Activated CD4-positive, alpha-beta T cell treated with anti-CD3 and anti-CD28 coated beads, Interleukin-2, amount 50 U/mL, for 48 hours (primary cell): Measurements from ENCODE around the gene CR1.
"Not testable (repeated sequence)": the region's sequence is repeated elsewhere in the genome, so short reads cannot be mapped to it uniquely, and the experiment has no call there.

Experiments used
- DNase-seq, 2 experiments: peaks; one replicate each; pipeline ENCODE4 v3.0.0-alpha.2; 2020

CR1 gene

GRCh38 chr1:207645635-207646081, 149.7 kb downstream of the CR1 start:
- no peak for DNase-seq

GRCh38 chr1:207646171-207646570, 150.2 kb downstream of the CR1 start:
- DNase-seq = no peak

DNA sequence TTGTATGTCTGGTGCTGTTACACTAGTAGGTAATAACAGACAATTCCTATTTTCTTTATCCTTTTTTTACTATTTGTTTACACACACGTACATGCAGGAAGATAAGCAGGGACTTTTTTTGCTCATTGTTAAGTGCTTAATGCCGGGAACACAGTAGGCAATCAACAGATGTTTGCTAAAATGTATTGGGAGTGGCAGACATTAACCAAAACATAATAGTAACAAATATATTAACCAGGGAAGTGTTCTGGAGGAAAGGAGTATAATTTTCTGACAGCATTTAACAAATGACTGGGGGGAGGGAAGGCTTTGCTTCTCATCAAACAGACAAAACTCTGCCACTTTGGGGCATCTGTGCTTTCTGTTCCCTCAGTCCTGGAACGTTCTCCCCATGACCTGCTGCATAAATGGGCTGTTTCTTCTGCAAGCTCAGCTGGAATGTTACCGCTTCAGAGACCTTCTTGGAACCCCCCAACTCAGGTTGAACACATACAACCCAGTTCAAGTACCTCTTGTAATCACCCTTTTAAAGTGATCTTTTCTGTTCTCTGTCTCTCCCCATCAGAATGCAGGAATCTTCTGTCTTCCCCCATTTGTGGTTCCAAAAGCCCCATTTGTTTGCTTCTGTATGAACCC, 151.1 kb downstream of the CR1 start:
- no peak for DNase-seq

GRCh38 chr1:207647671-207648333, 151.8 kb downstream of the CR1 start:
- DNase-seq = no peak

- DNase-seq = no peak
Observed at GRCh38 chr1:207648334-207649209, 152.6 kb downstream of the CR1 start.

GRCh38 chr1:207649210-207649753, 153.3 kb downstream of the CR1 start:
- DNase-seq = no peak

DNA sequence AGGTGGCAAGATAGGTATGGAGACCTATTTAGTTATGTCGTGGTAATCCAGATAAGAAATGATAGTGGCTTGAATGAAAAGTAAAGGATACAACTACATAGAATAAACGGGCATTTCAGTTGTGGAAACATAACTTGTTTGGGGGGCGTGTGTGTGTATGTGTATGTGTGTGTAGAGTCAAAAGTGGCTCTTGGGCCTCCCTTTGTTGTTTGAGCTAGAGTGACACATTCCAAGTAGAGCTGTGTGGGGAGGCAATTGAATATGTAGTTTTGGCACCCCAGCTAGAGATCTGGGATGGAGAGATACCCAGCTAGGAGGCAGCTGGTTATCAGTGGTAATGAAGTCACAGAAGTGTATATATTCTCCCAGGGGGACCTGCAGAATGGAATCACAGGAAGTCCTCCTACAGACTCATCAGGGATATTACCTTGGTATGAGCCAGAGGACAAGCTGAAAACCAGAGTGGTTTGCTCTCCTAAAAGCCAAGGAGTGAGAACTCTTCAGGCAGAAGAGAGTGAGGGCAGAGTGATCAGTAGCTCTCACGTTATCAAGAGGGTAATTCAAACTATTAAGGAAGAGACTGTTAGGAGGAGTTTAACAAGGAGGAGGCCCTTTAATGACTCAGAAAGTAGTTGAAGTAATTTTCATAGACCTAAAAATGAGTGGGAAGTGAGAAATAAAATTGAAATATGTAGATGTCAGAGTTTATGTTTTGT, 154.1 kb downstream of the CR1 start:
- DNase-seq = no peak

GRCh38 chr1:207651583-207651982, 155.6 kb downstream of the CR1 start:
- DNase-seq = no peak

- no peak for DNase-seq
Observed at GRCh38 chr1:207654320-207654719, 158.4 kb downstream of the CR1 start.

GRCh38 chr1:207658408-207658807, 162.5 kb downstream of the CR1 start:
- DNase-seq = no peak

DNA sequence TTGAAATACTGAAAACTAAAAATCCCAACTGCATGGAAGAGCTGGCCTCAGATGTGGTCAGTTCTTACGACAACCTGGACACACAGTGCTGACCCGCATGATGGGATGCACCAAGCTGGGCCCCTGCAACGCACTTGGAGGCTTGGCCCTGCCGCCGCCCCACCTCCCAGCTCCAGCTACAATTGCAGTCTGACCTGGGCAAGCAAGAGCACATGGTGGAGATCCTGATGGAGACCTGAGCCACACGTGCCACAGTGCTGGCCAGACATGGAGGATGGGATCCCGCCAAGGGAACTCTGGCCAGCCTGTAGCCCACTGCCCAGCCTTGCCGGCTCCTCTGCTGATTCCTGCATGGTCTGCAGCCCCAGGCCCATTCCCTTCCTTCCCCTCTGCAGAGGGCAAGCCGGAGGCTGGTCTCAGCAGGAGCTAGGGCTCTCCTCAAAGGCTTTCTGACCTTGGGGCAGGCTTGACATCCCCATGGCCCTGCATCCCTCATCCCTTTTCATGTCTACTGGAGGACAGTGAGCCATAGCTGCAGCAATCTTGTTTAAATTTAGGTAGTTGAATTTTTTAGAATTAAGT, 163.0 kb downstream of the CR1 start:
- no peak for DNase-seq

DNA sequence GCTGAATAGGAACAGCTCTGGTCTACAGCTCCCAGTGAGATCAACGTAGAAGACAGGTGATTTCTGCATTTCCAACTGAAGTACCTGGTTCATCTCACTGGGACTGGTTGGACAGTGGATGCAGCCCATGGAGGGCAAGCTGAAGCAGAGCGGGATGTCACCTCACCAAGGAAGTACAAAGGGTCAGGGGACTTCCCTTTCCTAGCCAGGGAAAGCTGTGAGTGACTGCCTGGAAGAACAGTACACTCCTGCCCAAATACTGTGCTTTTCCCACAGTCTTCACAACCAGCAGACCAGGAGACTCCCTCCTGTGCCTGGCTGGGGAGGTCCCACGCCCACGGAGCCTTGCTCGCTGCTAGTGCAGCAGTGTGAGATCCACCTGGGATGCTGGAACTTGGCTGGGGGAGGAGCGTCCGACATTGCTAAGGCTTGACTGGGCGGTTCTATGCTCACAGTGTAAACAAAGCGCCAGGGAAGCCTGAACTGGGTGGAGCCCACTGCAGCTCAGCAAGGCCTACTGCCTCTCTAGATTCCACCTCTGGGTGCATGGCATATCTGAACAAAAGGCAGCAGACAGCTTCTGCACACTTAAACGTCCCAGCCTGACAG, 163.7 kb downstream of the CR1 start:
- DNase-seq = no peak

DNA sequence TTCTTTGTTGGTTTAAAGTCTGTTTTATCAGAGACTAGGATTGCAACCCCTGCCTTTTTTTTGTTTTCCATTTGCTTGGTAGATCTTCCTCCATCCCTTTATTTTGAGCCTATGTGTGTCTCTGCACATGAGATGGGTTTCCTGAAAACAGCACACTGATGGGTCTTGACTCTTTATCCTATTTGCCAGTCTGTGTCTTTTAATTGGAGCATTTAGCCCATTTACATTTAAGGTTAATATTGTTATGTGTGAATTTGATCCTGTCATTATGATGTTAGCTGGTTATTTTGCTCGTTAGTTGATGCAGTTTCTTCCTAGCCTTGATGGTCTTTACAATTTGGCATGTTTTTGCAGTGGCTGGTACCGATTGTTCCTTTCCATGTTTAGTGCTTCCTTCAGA, 165.5 kb downstream of the CR1 start:
- not testable (repeated sequence) for DNase-seq

GRCh38 chr1:207666342-207666741, 170.4 kb downstream of the CR1 start:
- DNase-seq = no peak

DNA sequence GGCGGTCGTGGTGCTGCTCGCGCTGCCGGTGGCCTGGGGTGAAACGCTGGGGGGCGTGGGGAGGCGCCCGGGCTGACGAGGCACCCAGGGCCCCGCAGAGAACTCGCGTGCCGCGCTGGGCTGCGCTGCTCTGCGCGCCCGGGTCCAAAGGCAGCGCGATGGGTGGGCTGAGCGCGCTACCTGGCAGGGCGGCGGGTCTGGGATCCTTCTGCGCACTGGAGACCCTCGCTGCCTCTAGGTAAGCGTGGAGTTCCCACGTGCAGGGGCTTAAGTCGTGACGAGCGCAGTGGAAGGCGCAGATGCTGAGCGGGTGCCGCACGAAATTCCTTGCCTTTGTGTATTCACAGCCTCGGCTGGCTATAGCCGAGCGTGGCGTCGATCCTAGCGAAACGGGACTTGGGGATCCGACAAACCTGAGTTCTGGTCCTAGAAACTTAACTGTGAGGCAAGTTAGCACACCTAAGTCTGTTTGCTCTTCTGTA, 173.6 kb downstream of the CR1 start:
- DNase-seq = no peak

- no peak for DNase-seq
Observed at GRCh38 chr1:207670192-207670591, 174.2 kb downstream of the CR1 start.

- DNase-seq = no peak
Observed at GRCh38 chr1:207670997-207671396, 175.0 kb downstream of the CR1 start.

- DNase-seq = peak in 1 of 2 experiments; percentile 11
Observed at GRCh38 chr1:207672522-207673130, 176.7 kb downstream of the CR1 start.

- DNase-seq = no peak
Observed at GRCh38 chr1:207673399-207673798, 177.4 kb downstream of the CR1 start.

DNA sequence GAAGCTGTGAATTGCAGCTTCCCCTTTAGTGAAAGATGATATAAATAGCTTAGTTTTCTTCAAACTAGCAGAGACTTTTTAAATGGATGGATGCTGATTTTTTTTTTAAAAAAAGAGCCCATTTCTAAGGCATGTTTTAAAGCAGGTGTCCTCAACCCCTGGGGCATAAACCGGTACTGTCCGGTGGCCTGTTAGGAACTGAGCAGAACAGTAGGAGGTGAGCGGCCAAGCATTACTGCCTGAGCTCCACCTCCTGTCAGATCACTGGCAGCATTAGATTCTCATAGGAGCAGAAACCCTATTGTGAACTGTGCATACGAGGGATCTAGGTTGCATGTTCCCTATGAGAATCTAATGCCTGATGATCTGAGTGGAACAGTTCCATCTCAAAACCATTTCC, 180.2 kb downstream of the CR1 start:
- no peak for DNase-seq
